ENCODE data around the gene MAPK8IP1.
"Not testable (repeated sequence)": the region's sequence is repeated elsewhere in the genome, so short reads cannot be mapped to it uniquely, and the experiment has no call there.

Gene MAPK8IP1

DNA sequence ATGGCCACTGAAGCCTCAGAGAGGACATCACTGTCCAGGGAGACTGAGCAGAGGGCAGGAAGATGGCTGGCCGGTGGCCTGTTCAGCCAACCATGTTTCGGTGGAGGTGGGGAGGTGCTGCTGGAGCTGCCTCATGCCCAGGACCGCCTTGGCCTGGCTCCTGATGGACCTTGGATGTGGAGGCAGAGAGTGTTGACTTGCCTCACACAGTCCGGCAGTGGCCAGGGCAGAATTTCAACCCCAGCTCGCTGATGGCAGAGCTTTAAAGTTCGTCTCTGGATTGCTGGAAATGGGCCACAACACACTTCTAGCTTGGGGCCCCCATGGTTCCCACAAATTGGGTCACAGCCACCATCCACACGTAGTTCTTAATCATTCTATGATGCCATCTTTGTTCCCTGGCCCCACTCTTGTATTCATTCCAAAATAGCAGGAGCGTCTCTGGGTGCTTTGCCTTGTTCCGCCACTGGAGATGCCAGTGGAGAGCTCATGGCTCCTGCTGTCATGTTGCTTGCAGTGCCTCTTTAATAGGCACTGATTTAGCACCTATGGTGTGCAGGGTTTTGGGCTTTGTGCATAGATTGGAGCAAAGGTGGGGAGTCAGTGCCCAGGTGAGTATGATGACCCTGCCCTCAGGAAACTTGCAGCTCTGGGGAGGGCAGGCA lies 5.6 kb downstream of the MAPK8IP1 start:
- DNase-seq (ENCODE audit: low spot score) = no peak

DNA sequence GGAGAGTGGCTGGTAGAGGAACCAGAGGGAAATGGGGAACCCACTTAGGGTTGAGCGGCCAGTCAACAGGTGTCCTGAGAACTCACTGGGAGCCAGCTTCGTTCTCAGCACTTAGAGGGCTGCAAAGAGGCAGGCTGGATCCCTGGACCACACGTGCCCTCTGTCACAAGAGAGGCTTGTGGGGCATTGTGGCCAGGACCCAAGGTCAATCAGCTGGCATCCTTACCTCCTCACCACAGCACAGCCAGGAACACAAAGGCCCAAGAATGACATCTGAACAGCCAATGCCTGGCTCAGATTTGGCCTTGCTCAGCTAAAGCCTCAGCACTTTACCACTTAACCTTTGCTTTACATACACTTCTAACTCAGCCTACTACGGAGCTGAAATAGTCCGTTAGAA lies 7.4 kb downstream of the MAPK8IP1 start:
- no peak for DNase-seq (ENCODE audit: low spot score)

DNA sequence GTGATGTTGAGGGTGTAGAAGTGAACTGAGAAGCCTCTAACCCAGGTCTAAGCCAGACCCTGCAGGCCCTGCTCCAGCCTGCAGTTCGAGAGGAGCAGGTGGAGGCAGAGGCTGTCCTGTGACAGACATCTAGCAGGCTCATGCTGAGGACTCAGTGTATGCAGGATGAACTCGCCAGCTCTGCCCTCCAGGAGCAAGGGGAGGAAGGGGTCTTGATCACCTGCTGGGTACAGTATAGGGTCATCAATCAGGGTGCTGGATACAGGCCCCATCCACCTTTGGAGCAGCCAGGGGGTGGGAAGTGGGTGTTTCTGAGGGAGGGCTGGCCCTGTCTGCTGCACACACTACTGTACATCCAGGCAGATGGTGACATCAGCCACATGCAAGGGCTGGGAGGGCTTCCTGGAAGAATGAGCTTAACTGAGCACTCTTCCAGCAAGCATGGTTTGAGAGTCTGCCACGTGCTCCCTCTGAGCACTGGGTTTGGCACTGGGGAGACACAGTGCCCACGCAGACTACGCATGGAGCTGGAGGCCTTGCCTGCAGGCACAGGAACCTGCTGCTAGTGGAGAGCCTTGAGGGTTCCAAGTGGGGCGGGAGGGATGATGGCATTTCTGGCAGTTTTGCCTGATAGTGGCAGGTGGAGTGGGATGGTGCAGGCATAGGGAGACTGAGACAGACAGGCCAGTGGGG lies 9.2 kb downstream of the MAPK8IP1 start:
- DNase-seq (ENCODE audit: low spot score) = no peak

DNA sequence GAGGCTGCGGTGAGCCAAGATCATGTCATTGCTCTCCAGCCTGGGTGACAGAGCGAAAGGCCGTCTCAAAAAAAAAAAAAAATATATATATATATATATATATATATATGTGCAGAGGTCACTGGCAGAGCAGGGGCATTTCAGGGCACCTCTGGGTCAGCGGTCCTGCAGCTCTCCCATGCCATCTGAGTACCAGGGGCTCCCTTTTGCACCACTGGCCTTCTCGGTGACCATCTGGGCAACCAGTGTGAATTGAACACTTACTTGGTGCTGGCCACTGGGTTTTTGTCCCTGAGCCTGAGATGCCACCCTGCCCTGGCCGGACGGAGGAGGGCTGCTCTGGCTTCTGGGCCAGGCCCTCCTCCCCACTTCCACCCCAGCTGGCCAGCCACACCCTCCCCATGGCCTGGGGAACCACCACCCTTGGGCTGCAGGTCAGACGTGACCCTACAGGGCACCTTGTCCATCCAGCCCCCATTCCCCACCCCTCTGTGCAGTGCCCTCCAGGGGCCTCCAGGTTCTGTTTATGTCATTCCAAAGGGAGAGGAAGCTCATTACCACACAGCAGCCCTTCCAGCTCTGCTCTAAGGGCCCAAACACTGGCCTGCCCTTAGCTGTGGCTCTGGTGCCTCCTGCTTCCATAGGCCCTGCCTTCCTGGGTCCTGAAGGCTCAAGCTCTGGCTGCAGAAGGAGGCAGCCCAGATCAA lies 10.3 kb downstream of the MAPK8IP1 start:
- no peak for DNase-seq (ENCODE audit: low spot score)

DNA sequence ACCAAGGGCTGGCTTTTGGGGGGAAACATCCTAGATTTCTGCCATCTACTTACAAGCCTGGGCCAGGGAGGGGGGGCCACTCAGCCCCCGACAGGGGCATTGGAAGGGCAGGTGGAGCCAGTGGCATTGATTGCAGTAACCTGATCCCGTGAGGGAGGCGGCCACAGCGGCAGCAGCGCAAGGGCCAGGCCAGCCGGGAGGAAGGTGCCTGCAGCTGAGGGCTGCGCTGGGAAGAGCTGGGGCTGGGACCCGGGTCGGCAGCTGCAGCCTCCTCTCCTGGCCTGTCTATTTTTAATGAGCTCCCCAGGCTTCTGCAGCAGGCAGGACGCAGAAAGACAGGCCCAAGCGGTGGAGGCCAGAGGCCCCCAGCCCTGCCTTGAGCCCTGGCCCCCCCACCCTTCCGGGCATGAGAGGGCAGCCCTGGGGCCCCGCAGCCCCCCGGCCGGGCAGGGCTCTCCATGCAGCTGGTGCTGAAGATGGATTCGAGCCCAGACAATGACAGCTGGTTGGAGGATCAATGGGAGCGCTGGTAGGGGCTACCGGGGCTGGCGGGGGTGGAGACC lies 11.1 kb downstream of the MAPK8IP1 start:
- DNase-seq (ENCODE audit: low spot score) = peak; percentile 80

DNA sequence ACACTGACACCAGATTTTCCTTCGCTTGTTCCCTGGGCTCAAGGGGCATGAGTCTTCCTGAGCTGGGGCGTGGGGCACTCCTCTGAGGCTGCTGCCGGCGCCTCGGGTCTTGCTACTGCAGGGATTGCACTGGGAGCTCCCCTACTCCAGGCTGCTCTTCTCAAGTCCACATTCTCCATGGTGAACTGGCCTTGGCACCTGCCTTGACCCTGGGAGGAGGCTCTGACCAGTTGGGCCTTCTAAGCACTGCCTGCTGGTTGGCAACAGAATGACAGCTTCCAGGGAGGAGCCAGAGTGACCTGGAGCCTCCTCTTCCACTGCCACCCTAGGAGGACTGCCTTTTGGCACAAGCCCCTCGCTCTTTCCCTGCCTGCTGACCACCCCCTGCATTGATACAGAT lies 12.1 kb downstream of the MAPK8IP1 start:
- DNase-seq (ENCODE audit: low spot score) = no peak

DNA sequence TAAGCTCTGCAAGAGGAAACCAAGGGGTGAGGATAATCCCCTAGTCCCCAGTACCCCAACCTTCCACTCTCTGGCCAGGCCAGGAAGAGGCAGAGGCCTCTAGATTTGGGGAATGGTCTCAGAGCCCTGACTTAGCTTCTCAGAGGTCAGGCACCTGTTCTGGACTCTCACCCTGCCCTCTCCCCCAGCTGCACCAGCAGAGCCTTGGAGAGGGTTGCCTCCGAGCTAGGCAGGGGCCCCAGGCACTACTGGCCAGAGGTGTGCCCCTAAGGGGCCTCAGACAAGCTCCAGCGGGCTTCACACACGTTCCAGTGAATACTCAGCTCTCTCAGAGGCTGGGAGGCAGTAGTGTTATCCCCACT lies 13.6 kb downstream of the MAPK8IP1 start:
- no peak for DNase-seq (ENCODE audit: low spot score)

DNA sequence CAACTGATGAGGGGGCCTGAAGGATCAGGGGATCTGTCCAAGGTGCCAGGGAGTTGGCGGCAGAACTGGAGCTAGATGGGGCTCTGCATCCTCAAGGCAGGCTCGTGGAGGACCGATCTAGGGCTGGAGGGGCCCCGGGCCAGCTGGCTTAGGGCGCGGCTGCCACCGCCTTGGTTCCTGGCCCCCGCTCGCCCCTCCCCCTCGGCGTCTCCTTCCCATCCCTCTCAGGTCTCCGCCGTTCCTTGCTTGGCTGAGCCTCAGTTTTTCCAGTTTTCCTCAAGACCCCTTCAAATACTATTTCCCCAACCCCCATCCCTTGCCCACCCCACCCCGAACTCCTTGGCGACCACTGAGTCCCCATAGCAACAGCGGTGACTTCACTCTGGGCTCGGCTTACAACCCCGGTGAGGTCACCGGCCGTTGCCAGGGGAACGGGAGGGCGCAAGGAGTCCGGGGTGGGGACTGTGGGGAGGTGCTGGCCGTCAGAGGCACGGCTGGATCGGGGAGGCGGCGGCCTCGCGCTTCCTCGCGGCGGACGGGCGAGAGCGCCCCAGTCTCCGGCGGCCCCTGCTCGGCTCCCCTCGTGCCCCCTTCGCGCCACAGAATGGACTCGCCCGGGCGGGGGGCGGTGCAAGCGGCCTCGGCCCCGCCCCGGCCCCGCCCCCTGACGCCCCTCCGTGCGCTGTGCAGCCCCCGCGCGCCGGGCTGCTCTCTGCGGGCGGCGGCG lies 14.2 kb downstream of the MAPK8IP1 start:
- peak; percentile 96 for DNase-seq (ENCODE audit: low spot score)

DNA sequence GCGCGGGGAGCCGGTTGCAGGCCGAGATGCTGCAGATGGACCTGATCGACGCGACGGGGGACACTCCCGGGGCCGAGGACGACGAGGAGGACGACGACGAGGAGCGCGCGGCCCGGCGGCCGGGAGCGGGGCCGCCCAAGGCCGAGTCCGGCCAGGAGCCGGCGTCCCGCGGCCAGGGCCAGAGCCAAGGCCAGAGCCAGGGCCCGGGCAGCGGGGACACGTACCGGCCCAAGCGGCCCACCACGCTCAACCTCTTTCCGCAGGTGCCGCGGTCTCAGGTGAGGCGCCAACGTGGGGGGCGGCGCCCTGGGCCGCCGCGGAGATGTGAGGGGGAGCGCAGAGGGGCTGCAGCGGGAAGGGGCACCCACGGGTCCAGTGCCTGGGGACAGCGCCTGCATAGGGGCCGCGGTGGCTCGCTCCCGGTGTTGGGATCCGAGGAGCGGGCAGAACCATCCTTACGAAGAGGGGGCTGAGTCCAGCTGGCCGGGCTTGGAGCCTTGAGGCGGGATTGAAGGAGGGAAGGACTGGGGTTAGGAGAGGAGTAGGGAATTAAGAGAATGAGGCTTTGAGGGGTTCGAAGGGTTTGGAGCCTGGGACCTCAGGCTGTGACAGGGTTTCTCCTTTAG lies 14.8 kb downstream of the MAPK8IP1 start:
- peak; percentile 63 for DNase-seq (ENCODE audit: low spot score)

DNA sequence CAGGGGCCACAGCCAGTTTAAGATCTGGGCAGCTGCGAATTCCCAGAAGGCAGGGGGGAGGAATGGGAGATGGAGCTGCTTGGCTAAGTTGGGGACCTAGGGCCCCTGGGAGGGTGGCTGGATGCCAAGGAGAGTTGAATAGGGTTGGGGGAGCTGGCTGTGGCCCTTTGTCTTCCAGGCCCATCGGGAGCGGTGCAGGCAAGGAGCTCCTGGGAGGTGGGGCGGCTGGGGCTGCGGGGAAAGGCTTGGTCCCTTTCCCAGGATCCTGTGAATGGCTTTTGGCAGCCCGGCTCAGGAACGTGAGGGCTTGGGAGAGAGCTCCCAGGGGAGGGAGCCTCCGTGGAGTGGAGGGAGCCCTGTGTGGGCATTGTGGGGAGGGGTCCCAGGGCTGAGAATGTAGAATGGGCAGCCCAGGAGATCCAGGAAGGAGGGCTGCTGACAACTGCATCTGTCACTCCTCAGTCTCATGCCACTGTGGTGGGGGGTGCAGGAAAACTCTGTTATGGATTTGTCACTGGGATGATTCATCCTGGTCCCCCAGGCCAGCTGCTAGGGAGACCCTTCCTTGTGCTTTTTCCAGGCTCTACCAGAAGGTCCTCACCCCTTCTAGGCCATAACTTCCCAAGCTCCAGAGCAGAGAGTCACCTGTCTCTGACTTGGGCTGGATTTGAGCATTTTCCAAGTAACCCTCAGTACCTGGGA lies 15.6 kb downstream of the MAPK8IP1 start:
- DNase-seq (ENCODE audit: low spot score) = no peak

DNA sequence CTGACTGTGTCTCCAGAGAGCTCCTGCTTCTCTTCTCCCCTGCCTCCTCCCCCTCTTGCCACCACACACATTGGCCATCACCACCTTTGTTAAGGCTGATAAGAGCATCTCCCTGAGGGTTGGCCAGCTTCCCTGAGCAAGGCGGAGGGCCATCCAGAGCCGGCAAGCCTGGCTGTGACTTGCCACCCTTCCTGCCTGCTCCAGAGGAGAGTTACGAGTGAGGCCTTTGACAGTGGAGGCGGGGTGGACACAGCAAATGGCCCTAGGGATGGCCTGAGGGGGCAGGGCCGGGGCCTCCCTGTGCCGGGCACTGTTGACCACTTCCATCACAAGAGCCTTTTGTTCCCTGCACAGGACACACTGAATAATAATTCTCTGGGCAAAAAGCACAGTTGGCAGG lies 16.2 kb downstream of the MAPK8IP1 start:
- DNase-seq (ENCODE audit: low spot score) = no peak

DNA sequence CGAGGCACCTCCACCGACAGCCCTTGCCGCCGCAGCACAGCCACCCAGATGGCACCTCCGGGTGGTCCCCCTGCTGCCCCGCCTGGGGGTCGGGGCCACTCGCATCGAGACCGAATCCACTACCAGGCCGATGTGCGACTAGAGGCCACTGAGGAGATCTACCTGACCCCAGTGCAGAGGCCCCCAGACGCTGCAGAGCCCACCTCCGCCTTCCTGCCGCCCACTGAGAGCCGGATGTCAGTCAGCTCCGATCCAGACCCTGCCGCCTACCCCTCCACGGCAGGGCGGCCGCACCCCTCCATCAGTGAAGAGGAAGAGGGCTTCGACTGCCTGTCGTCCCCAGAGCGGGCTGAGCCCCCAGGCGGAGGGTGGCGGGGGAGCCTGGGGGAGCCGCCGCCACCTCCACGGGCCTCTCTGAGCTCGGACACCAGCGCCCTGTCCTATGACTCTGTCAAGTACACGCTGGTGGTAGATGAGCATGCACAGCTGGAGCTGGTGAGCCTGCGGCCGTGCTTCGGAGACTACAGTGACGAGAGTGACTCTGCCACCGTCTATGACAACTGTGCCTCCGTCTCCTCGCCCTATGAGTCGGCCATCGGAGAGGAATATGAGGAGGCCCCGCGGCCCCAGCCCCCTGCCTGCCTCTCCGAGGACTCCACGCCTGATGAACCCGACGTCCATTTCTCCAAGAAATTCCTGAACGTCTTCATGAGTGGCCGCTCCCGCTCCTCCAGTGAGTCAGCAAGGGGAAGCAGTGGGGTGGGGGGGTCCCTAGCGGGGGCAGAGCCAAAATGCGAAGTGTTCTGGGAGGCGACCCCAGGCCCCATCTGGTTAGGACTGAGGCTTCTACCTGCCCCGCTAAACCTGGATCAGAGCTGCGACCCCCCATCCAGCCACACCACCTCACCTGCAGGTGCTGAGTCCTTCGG lies 17.3 kb downstream of the MAPK8IP1 start:
- no peak for DNase-seq (ENCODE audit: low spot score)

DNA sequence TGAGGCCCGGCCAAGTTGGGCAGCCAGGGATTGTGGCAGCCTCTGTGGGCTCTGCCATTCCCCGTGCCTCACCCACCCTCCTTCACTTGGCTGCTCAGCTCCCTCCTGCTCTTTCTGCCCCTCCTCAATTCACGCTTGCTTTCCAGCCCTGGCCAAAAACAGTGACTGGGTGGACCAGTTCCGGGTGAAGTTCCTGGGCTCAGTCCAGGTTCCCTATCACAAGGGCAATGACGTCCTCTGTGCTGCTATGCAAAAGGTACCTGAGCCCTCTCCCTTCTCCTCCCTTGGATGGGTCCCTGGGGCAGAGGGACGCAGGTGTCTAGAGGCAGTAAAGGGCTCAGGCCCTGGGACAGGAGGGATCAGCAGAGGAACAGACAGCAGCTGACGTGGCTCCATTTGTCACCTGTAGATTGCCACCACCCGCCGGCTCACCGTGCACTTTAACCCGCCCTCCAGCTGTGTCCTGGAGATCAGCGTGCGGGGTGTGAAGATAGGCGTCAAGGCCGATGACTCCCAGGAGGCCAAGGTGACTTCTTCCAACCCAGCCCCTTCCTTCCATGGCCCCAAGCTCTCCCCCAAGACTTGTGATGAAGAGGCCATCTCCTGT lies 19.0 kb downstream of the MAPK8IP1 start:
- no peak for DNase-seq (ENCODE audit: low spot score)

DNA sequence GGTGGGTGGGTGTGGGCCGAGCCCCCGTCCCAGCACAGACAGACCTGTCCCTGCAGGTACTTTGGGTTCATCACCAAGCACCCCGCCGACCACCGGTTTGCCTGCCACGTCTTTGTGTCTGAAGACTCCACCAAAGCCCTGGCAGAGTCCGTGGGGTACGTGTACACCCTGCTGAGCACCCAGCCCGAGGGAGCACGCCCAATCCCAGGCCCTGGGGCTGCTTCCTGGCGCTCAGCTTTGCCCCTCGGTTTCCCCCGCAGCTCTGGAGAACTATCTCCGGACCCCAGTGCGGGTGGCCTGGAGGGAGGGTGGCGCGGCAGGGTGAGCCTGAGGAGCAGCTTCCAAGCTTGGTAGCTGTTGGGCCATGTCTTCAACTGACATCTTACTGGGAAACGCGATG lies 19.6 kb downstream of the MAPK8IP1 start:
- DNase-seq (ENCODE audit: low spot score) = no peak

DNA sequence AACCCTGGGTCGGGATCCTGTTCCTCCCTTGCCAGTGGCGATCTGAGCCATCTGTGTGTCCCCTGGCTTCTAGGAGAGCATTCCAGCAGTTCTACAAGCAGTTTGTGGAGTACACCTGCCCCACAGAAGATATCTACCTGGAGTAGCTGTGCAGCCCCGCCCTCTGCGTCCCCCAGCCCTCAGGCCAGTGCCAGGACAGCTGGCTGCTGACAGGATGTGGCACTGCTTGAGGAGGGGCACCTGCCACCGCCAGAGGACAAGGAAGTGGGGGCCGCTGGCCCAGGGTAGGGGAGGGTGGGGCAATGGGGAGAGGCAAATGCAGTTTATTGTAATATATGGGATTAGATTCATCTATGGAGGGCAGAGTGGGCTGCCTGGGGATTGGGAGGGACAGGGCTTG lies 20.1 kb downstream of the MAPK8IP1 start:
- DNase-seq (ENCODE audit: low spot score) = not testable (repeated sequence)

DNA sequence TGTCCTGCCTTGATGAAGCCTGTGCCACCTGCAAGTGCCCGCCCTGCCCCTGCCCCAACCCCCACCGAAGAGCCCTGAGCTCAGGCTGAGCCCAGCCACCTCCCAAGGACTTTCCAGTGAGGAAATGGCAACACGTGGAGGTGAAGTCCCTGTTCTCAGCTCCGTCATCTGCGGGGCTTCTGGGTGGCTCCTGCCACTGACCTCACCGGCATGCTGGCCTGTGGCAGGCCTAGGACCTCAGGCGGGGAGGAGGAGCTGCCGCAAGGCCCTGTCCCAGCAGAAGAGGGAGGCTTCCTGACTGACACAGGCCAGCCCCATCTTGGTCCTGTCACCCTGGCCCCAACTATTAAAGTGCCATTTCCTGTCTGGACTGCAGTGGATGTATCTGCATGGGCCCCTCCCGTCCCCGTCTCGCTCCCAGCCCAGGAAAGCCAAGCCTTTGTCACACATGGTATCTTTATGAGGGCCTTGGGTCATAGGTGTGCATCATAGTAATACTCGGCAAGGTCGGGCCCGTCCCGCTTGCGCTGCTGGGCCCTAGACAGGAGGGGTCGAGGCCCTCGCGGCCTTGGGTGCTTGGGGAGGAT lies 20.7 kb downstream of the MAPK8IP1 start:
- no peak for DNase-seq (ENCODE audit: low spot score)

DNA sequence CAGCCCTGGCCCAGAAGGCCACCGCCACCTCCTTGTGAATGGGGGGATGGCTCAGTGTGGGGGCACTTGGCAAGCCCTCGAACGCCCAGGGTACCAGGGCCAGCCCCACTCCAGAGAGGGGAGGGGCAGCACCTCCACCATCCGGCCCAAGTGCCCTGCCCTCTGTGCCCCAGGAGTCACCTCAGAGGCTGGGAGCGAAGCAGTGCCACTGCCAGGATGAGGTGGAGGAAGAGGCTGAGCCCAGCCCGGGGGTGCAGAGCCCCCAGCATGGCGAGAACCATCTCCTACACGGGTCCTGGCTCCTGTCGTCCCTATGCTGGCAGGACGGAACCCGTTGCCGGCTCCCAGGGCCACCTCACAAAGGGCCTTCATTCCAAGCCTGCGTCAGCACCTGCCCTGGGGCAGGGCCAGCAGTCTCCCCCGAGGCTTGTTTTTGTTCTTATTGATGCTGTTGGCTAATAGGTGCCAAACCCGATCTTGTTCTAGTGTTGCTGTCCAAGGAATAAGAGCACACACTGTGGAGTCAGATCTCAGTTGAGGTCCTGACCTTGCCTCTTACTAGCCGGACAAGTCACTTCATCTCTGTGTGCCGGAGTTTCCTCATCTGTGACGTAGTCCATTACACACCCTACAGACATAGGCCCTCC lies 21.6 kb downstream of the MAPK8IP1 start, which contains the start of gene FREY1:
FREY1 (minus strand) TSS at position 307 of the 647 bp plus-strand sequence; CDS start at position 281, 26 bp downstream.
- no peak for DNase-seq (ENCODE audit: low spot score)

DNA sequence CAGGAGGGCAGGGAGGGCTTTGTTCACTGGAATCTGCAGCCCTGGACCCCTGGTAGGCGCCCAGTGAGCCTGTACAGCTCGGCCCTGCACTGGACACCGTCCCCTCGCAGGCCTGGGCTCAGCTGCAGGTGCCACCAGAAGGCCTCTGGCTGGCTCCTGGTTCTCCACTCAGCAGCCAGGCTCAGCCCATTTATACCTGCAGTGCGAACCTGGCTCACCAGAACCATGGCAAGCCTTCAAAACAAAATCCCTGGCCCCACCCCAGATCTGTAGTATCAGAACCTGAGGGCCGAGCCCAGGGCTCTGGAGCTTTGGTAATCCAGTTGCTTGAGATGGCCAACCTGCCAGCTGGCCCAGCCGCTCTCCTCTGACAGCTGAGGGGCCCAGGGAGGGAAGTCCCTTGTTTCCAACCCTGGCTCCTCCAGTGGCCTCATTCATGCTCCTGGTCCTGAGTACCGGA lies 22.5 kb downstream of the MAPK8IP1 start:
- DNase-seq (ENCODE audit: low spot score) = no peak

All from ecto neural progenitor cell (in vitro differentiated cells).